AG09309 (cell line): ENCODE measurements around the gene PPP1R13L.

Experiments used
- DNase-seq: peaks from one replicate; pipeline ENCODE4 v3.0.0-alpha.2; 2010; ENCODE audit warnings: low read depth
- H3K4me3 ChIP-seq: 2 replicates; pipeline ENCODE4 v1.5.1; 2011; ENCODE audit warnings: mild to moderate bottlenecking, low read depth, low read length, moderate library complexity; ENCODE audit not compliant: control insufficient read depth
- CTCF ChIP-seq: IDR thresholded peaks from 2 replicates; pipeline ENCODE4 v1.5.1; 2011; ENCODE audit warnings: mild to moderate bottlenecking, low read depth, low read length, inconsistent platforms; ENCODE audit not compliant: insufficient read depth, control insufficient read depth; ENCODE audit errors: missing control alignments

The PPP1R13L gene

GRCh38 chr19:45352471-45352870 is 52.4 kb downstream of the PPP1R13L start:
- no peak for DNase-seq
- TF ChIP-seq CTCF, result no peak

GRCh38 chr19:45352062-45352461 is 52.8 kb downstream of the PPP1R13L start:
- DNase-seq, result no peak
- no peak for TF ChIP-seq CTCF

More at GRCh38 chr19:45352471-45352870, 52.4 kb downstream of the PPP1R13L start:
- no peak overlapping the region for H3K4me3 ChIP-seq

GRCh38 chr19:45351401-45351952 is 53.4 kb downstream of the PPP1R13L start:
- H3K4me3 ChIP-seq, result no peak overlapping the region
- no peak for TF ChIP-seq CTCF
- no peak for DNase-seq

More at GRCh38 chr19:45352062-45352461, 52.8 kb downstream of the PPP1R13L start:
- no peak overlapping the region for H3K4me3 ChIP-seq

GRCh38 chr19:45350477-45351058 is 54.3 kb downstream of the PPP1R13L start:
- TF ChIP-seq CTCF, result no peak
- DNase-seq, result no peak
- H3K4me3 ChIP-seq, result no peak overlapping the region

- TF ChIP-seq CTCF, result no peak
- no peak overlapping the region for H3K4me3 ChIP-seq
- no peak for DNase-seq
Measured at GRCh38 chr19:45349430-45349941, 55.4 kb downstream of the PPP1R13L start.

GRCh38 chr19:45349126-45349415 is 55.8 kb downstream of the PPP1R13L start:
- DNase-seq, result no peak
- no peak for TF ChIP-seq CTCF
- H3K4me3 ChIP-seq, result no peak overlapping the region
